Endothelial cell of umbilical vein (primary cell): ENCODE results near the gene ABI2. TPM values are rescaled to one million over a fixed set of nuclear protein-coding genes. Genes with fewer than 3 reads are reported as not detected.

Experiments used
- BruUV-seq: library from RNA; stranded (reverse); fragments of 400-500 nt; replicated peaks from 2 replicates; lab custom pipeline; 2021; lab: Mats Ljungman, UMichigan
- CTCF ChIA-PET: fragments of 300-600, 350-600 bp; sonication (Branson Sonifier 250); formaldehyde crosslinking; loops from one replicate; lab custom pipeline; 2021; ENCODE audit warnings: antibody characterized with exemption, inconsistent platforms; lab: Charles Lee
- POLR2A ChIA-PET: fragments of 300-600, 350-600 bp; sonication (Branson Sonifier 250); formaldehyde crosslinking; loops from one replicate; lab custom pipeline; 2021; ENCODE audit warnings: antibody characterized with exemption, inconsistent platforms; lab: Charles Lee
- DNase-seq: peaks from one replicate; pipeline ENCODE4 v3.0.0-alpha.2; 2011; ENCODE audit warnings: low read depth, low spot score
- FAIRE-seq: peaks from 2 replicates; lab custom pipeline; 2011; peaks lifted over from hg19 to GRCh38; lab: Jason Lieb, UNC
- H2AFZ ChIP-seq: 2 replicates; pipeline ENCODE4 v1.6.0; 2012; ENCODE audit warnings: low read depth, low read length, control low read depth, inconsistent platforms
- H3K27ac ChIP-seq: 2 replicates; pipeline ENCODE4 v1.5.1; 2011; ENCODE audit warnings: low read depth, mild to moderate bottlenecking, control low read depth, low read length, moderate library complexity; ENCODE audit not compliant: insufficient read depth
- H3K27me3 ChIP-seq, 2 experiments: 2 replicates each; pipeline versions ENCODE4 v1.6.0 to v1.6.1; 2011; ENCODE audit warnings: low read length in 2 of 2, mixed read lengths in 1 of 2; ENCODE audit not compliant: control insufficient read depth in 2 of 2, insufficient read depth in 2 of 2
- H3K36me3 ChIP-seq, 2 experiments: 2 replicates in 1 of 2; 3 replicates in 1 of 2; pipeline ENCODE4 v1.5.1; 2011; ENCODE audit warnings: low read length in 2 of 2, mild to moderate bottlenecking in 1 of 2, moderate library complexity in 1 of 2; ENCODE audit not compliant: control insufficient read depth in 2 of 2, insufficient read depth in 2 of 2; ENCODE audit errors: extremely low read depth in 1 of 2
- H3K4me1 ChIP-seq: 3 replicates; pipeline ENCODE4 v1.5.1; 2011; ENCODE audit warnings: mild to moderate bottlenecking, low read length; ENCODE audit not compliant: control insufficient read depth, insufficient read depth; ENCODE audit errors: extremely low read depth
- H3K4me2 ChIP-seq: 2 replicates; pipeline ENCODE4 v1.6.1; 2011; ENCODE audit warnings: low read length, control low read depth, mixed read lengths; ENCODE audit not compliant: insufficient read depth
- H3K4me3 ChIP-seq, 3 experiments: fragments of 200-600 bp in 1 of 3; sonication (generic), shearing (Covaris generic) in 1 of 3; replicated peaks in 1 of 3; 2 replicates each; pipeline ENCODE4 v1.5.1; 2011 to 2016; ENCODE audit warnings: control low read depth in 3 of 3, low read length in 3 of 3, mild to moderate bottlenecking in 2 of 3, inconsistent platforms in 1 of 3, low read depth in 1 of 3, moderate library complexity in 1 of 3; ENCODE audit not compliant: insufficient read depth in 1 of 3
- H3K79me2 ChIP-seq: 2 replicates; pipeline ENCODE4 v1.6.0; 2012; ENCODE audit warnings: low read length, inconsistent platforms; ENCODE audit not compliant: control insufficient read depth, insufficient read depth
- H3K9ac ChIP-seq: replicated peaks from 2 replicates; pipeline ENCODE3; 2011; ENCODE audit warnings: low read length, control low read depth; ENCODE audit not compliant: insufficient read depth; ENCODE audit errors: extremely low read depth
- H3K9me1 ChIP-seq: replicated peaks from 3 replicates; pipeline ENCODE4 v1.6.0; 2011; ENCODE audit warnings: mild to moderate bottlenecking, low read length; ENCODE audit not compliant: control insufficient read depth, insufficient read depth; ENCODE audit errors: extremely low read depth
- H3K9me3 ChIP-seq: replicated peaks from 2 replicates; pipeline ENCODE4 v1.5.1; 2012; ENCODE audit warnings: low read length, inconsistent platforms; ENCODE audit not compliant: control insufficient read depth, insufficient read depth
- H4K20me1 ChIP-seq: replicated peaks from 2 replicates; pipeline ENCODE3; 2011; ENCODE audit warnings: mild to moderate bottlenecking, low read length; ENCODE audit not compliant: control insufficient read depth, insufficient read depth; ENCODE audit errors: extremely low read depth
- CTCF ChIP-seq, 2 donors: IDR thresholded peaks; 1 replicate in 1 of 2; 2 replicates in 1 of 2; pipeline ENCODE4 v1.5.1; 2011; ENCODE audit warnings: low read length in 2 of 2, mild to moderate bottlenecking in 2 of 2, moderate library complexity in 2 of 2, control low read depth in 1 of 2, inconsistent platforms in 1 of 2, low read depth in 1 of 2; ENCODE audit not compliant: insufficient read depth in 1 of 2; ENCODE audit errors: extremely low read depth in 1 of 2
- EZH2 ChIP-seq: IDR thresholded peaks from 2 replicates; pipeline ENCODE4 v1.6.1; 2012; ENCODE audit warnings: borderline replicate concordance, low read depth, mild to moderate bottlenecking, moderate library complexity, low read length, inconsistent platforms; ENCODE audit not compliant: severe bottlenecking
- FOS ChIP-seq: IDR thresholded peaks from 2 replicates; pipeline ENCODE4 v1.6.1; 2011; ENCODE audit warnings: mild to moderate bottlenecking, low read length, moderate library complexity, borderline replicate concordance; ENCODE audit not compliant: insufficient read depth
- GATA2 ChIP-seq: IDR thresholded peaks from 2 replicates; pipeline ENCODE4 v1.7.0; 2011; ENCODE audit warnings: low read depth, mild to moderate bottlenecking, moderate library complexity, mixed read lengths, low read length; ENCODE audit not compliant: insufficient read length, insufficient read depth
- JUN ChIP-seq: IDR thresholded peaks from 2 replicates; pipeline ENCODE4 v1.6.1; 2011; ENCODE audit warnings: borderline replicate concordance, low read depth; ENCODE audit not compliant: insufficient read length, insufficient read depth
- MAX ChIP-seq: IDR thresholded peaks from 2 replicates; pipeline ENCODE4 v1.6.1; 2011; ENCODE audit not compliant: insufficient read depth, insufficient read length
- MYC ChIP-seq: IDR thresholded peaks from one replicate; pipeline ENCODE4 v1.6.1; 2011; ENCODE audit warnings: mild to moderate bottlenecking, low read depth, low read length
- POLR2A ChIP-seq: IDR thresholded peaks from 2 replicates; pipeline ENCODE4 v1.6.1; 2012; ENCODE audit warnings: low read depth, mild to moderate bottlenecking, control low read depth, low read length
- POLR2AphosphoS5 ChIP-seq: IDR thresholded peaks from 2 replicates; pipeline ENCODE4 v1.6.1; 2012; ENCODE audit warnings: low read depth, mild to moderate bottlenecking, control low read depth, low read length, moderate library complexity; ENCODE audit not compliant: insufficient read depth
- dilution Hi-C: fragments of 300-500 bp; cut with MboI; formaldehyde crosslinking; loops from one replicate; pipeline ENCODE4 v1.15.0; 2019; ENCODE audit warnings: low sequenced_read_pairs; ENCODE audit not compliant: extremely low pct_ligation_motif_present
- intact Hi-C: fragments of 100-400 bp; cut with micrococcal nuclease; formaldehyde crosslinking; loops from one replicate; pipeline ENCODE4 v1.10.0; 2022
- polyA plus RNA-seq, 4 experiments: library from polyadenylated mRNA; depleted of rRNA in 3 of 4; stranded (reverse) in 3 of 4; unstranded in 1 of 4; fragments of >200 nt; gene quantifications; 2 replicates each; pipeline versions ENCODE4 v1.2.1 to v1.2.3, GENCODE V29; 2011 to 2012; ENCODE audit warnings: missing spikeins in 1 of 4
- total RNA-seq: library from RNA; stranded (reverse); gene quantifications from 2 replicates; pipeline ENCODE4 v1.2.3, GENCODE V29; 2021

Gene ABI2
- total and polyA plus RNA-seq, 2 donors (not counting 3 experiments of a cell fraction or from before 2014, with no cell fraction given) = 35.7 to 61.0 TPM

- DNase-seq (no peak), FAIRE-seq (no peak)
- no peak overlapping the region for H3K4me3 ChIP-seq
- H3K9me1 ChIP-seq = no peaks in the 10 kb centered on the region
- intact Hi-C loops (no loop called here), dilution Hi-C loops (no loop called here)
- H3K36me3 ChIP-seq = no peaks in the 10 kb centered on the region
- peaks cover 19% of the 10 kb centered on the region for H3K4me1 ChIP-seq
- H3K4me2 ChIP-seq = no peak overlapping the region
- no peaks in the 10 kb centered on the region for H3K79me2 ChIP-seq
- H2AFZ ChIP-seq = no peak overlapping the region
- CTCF ChIA-PET = no interaction called here
- H3K27ac ChIP-seq = no peak overlapping the region
- H3K27me3 ChIP-seq = no peaks in the 10 kb centered on the region
- no peaks in the 10 kb centered on the region for H4K20me1 ChIP-seq
- no peaks in the 10 kb centered on the region for H3K9me3 ChIP-seq
- H3K9ac ChIP-seq = no peak overlapping the region
- no TSS peak for BruUV-seq
- TF ChIP-seq GATA2 = no peak
- no peak for TF ChIP-seq POLR2A
- no peak for TF ChIP-seq MYC
- no peak for TF ChIP-seq MAX
- POLR2A ChIA-PET = no interaction called here
These were observed 79.3 kb downstream of the ABI2 start for GRCh38 chr2:203407496-203407895.

- Histone ChIP-seq H3K4me2 (no peak overlapping the region), H4K20me1 (no peaks in the 10 kb centered on the region), H3K27me3 (no peaks in the 10 kb centered on the region), H3K4me3 (no peak overlapping the region), H3K4me1 (no peaks in the 10 kb centered on the region), H3K27ac (no peak overlapping the region), H3K79me2 (no peaks in the 10 kb centered on the region), H3K36me3 (peaks cover 1 to 7% of the 10 kb centered on the region in 2 experiments), H2AFZ (no peak overlapping the region), H3K9me1 (no peaks in the 10 kb centered on the region), H3K9me3 (no peaks in the 10 kb centered on the region), H3K9ac (no peak overlapping the region)
- no peak for TF ChIP-seq CTCF (IDR thresholded peaks at IDR 0.05; ENCODE audit: extremely low read depth in 1 of 2, insufficient read depth in 1 of 2, low read depth in 1 of 2, low read length in 2 of 2)
- TF ChIP-seq JUN = no peak
- no peak for TF ChIP-seq MAX
- no peak for TF ChIP-seq MYC
- TF ChIP-seq POLR2A = no peak
- TF ChIP-seq EZH2 = no peak
- TF ChIP-seq FOS = no peak
- TF ChIP-seq POLR2AphosphoS5 = no peak
- TF ChIP-seq GATA2 = no peak
- dilution Hi-C loops (no loop called here), intact Hi-C loops (no loop called here)
- FAIRE-seq (no peak), DNase-seq (no peak)
- CTCF ChIA-PET = interaction anchor here (0.8 kb wide), 2 partner anchors 16 to 21 kb away, joined by 3 read pairs; no protein-coding TSS in a partner anchor
- POLR2A ChIA-PET = no interaction called here
- BruUV-seq = no TSS peak
These were observed 84.5 kb downstream of the ABI2 start for GRCh38 chr2:203412546-203413331.
